ENCODE data around the gene ZNF668. TPM values are rescaled to one million over a fixed set of nuclear protein-coding genes. Genes with fewer than 3 reads are reported as not detected.
A peak's percentile ranks its signal among the peaks of the same experiment; 100 is the strongest.
"Not testable (repeated sequence)": the region's sequence is repeated elsewhere in the genome, so short reads cannot be mapped to it uniquely, and the experiment has no call there.

Gene ZNF668
- total RNA-seq, 1 donor from 2014 or later, result 15.6 TPM

- H3K4me1 Mint-ChIP-seq, result peaks cover 13% of the 10 kb centered on the region
- H3K27me3 Mint-ChIP-seq, result peaks cover 39% of the 10 kb centered on the region
These were observed 60.7 kb downstream of the ZNF668 start for GRCh38 chr16:31013292-31013691.

GRCh38 chr16:31011815-31012214, 62.2 kb downstream of the ZNF668 start:
- Mint-ChIP-seq H3K4me3 (peak overlapping the region; percentile 27), H3K27me3 (peaks cover 43% of the 10 kb centered on the region), H3K4me1 (peaks cover 17% of the 10 kb centered on the region)
- H3K36me3 Mint-ChIP-seq (ENCODE audit: low read depth); intact Hi-C loops (cut with micrococcal nuclease); DNase-seq; H3K27ac Mint-ChIP-seq; H3K9me3 Mint-ChIP-seq: not testable (repeated sequence)

More at GRCh38 chr16:31013292-31013691, 60.7 kb downstream of the ZNF668 start:
- DNase-seq; H3K27ac Mint-ChIP-seq; H3K9me3 Mint-ChIP-seq; H3K4me3 Mint-ChIP-seq; intact Hi-C loops (cut with micrococcal nuclease); H3K36me3 Mint-ChIP-seq (ENCODE audit: low read depth): not testable (repeated sequence)

Other genes with a start within 250 kb of the ZNF668 start
- gene BCL7C, start 180.2 kb downstream of the ZNF668 start, total RNA-seq, result 23.9 and 24.5 TPM in 2 replicates
- 0.17 and 0.33 TPM in 2 replicates for gene CTF1, start 177.6 kb downstream of the ZNF668 start, total RNA-seq
- gene FBXL19, start 150.7 kb downstream of the ZNF668 start, total RNA-seq, result 35.9 and 36.5 TPM in 2 replicates
- gene ORAI3, start 125.2 kb downstream of the ZNF668 start, total RNA-seq, result 11.8 and 12.7 TPM in 2 replicates
- 30.7 and 31.5 TPM in 2 replicates for gene SETD1A, start 116.5 kb downstream of the ZNF668 start, total RNA-seq
- 2.9 and 3.2 TPM in 2 replicates for gene HSD3B7, start 89.0 kb downstream of the ZNF668 start, total RNA-seq
- 0.75 and 0.78 TPM in 2 replicates for gene STX1B, start 63.6 kb downstream of the ZNF668 start, total RNA-seq
- gene STX4, start 40.7 kb downstream of the ZNF668 start, total RNA-seq, result 49.1 and 54.8 TPM in 2 replicates
- gene ZNF646, start 182 bp upstream of the ZNF668 start, total RNA-seq, result 21.1 and 23.3 TPM in 2 replicates
- gene PRSS53, start 14.7 kb upstream of the ZNF668 start, total RNA-seq, result 4.3 and 4.8 TPM in 2 replicates
- 56.2 and 59.1 TPM in 2 replicates for gene VKORC1, start 20.6 kb upstream of the ZNF668 start, total RNA-seq
- gene BCKDK, start 34.1 kb upstream of the ZNF668 start, total RNA-seq, result 44.3 and 44.9 TPM in 2 replicates
- 56.9 and 63.3 TPM in 2 replicates for gene KAT8, start 43.4 kb upstream of the ZNF668 start, total RNA-seq
- gene PRSS8, start 61.5 kb upstream of the ZNF668 start, total RNA-seq, result not detected in 2 replicates
- 0.33 and 0.59 TPM in 2 replicates for gene PRSS36, start 75.8 kb upstream of the ZNF668 start, total RNA-seq
- gene FUS, start 105.9 kb upstream of the ZNF668 start, total RNA-seq, result 936 and 955 TPM in 2 replicates
- 15.6 and 17.1 TPM in 2 replicates for gene PYCARD, start 128.5 kb upstream of the ZNF668 start, total RNA-seq
- gene TRIM72, start 139.9 kb upstream of the ZNF668 start, total RNA-seq, result 0.05 and 0.09 TPM in 2 replicates
- not detected in 2 replicates for gene PYDC1, start 142.9 kb upstream of the ZNF668 start, total RNA-seq
- gene ITGAM, start 185.7 kb upstream of the ZNF668 start, total RNA-seq, result 16.8 and 18.2 TPM in 2 replicates

Data from activated CD4-positive, alpha-beta T cell treated with anti-CD3 and anti-CD28 coated beads, Interleukin-2, amount 10 ng/mL, durations not matched to agents 24 days and 14 days (primary cell).